CD4-positive, alpha-beta T cell treated with Interleukin-2 at 100 ng/mL for 4 hours (primary cell): ENCODE data around the gene ZXDC.

ENCODE experiments used
- DNase-seq: peaks from one replicate; pipeline ENCODE4 v3.0.0-alpha.2; 2020; ENCODE audit warnings: low spot score

ZXDC gene

DNA sequence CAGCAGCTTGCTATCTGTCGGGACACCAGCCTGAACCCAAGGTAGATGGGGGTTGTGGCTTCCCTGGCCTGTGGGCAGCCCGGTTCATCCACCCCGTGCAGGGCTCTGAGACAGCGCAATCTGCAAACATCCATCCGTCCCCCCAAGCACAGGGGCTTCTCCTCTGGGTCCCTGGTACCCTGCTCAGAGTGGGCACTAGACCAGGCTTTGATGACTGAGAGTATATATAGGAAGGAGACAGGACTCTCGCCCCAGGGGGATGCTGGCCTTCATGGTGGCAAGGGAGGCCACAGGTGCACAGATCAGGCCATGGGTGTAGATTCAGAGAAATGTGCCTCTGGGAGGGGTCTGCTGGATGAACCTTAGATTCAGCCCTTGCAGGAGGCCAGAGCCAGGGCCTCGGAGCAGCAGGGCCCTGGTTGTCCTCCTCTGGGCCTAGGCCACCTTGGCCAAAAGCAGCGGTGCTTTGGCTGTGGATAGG, 40.7 kb downstream of the ZXDC start:
- DNase-seq = no peak

DNA sequence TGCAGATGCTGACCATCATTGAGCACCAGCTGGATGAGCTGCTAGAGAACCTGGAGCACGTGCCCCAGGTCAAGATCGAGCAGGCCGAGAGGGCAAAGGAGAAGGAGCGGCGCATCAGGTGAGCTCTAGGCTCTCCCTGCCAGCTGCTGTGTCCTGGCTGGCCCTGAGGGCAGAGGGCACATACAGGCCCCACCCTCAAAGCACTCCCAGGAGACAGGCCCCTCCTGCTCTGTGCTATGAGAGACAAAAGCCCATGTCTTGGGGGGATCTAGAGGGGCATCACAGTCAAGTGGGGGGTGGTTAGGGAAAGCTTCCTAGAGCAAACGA, 41.5 kb downstream of the ZXDC start:
- no peak for DNase-seq

DNA sequence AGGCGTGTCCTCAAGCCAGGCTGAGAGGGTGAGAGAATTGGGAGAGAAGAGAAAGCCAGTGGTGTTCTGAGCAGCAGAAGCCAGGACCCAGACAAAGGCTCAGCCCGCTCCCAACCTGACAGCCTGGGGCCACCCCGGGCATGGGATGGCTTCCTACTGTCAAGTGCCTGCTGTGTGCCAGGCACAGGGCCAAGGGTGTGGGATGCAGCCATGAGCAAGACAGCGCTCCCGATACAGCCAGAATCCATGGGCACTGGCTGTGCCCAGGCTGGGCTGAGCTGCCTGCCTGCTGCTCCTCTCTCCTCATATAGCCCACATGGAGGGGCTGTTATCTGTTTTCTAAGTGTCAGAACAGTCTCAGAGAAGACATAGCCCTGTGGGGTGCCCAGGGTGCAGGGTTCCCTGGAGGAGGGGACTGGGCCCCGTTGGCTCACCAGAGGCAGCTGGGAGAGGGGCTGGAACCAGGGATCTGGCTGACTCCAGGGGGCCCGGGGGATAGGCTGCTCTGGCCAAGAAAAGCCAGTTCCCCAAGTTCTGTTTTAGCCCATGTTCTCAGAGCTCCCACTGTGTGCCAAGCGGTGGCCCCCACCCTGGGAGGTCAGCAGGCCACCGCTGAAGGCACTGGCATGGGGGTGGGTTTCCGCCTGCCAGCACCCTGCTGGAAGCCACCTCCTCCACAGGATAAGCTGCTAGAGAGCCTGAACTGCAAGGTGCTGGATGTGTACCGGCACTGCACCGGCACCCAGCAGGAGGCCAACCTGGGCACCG, 42.0 kb downstream of the ZXDC start:
- no peak for DNase-seq

DNA sequence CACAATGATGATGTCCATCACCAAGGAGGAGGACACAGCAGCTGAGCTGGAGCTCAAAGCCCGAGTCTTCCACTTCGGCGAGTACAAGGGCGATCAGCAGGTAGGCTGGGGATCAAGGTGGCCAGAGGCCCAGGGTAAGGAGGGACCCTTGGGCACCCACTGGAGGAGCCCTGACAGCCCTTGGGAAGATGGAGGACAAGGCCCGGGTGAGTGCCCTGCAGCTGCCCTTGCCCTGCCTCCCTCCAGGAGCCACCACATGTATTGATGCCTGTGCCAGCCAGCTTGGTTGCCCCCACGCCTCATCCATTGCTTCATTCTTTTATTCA, 42.6 kb downstream of the ZXDC start:
- no peak for DNase-seq

DNA sequence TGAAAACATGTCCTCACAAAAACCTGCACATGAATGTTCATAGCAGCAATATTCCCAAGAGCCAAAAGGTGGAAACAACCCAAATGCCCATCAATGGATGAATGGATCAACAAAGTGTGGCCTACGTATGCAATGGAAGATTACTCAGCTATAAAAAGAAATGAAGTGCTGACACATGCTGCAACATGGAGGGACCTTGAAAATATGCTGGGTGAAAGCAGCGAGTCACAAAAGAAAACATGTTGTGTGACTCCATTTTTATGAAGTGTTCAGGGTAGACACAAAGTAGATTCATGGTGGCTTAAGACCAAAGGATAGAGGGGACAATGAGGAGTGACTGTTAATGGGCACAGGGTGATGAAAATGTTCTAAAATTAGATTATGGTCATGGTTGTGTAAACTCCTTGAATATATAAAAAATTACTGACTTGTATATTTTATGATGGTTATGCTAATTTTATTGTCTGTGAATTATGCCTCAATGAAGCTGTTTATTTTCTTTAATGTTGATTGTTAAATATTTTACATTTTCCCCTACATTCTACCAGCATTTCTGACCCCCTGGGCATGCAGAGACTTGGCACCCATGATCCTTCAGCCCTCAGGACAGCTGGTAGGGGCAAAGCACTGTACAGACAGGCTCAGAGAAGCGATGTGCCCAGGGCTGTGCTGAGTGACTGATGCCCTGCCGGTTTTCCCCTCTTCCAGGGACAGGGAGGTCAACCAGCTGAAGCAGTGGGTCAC, 43.2 kb downstream of the ZXDC start:
- DNase-seq = no peak

DNA sequence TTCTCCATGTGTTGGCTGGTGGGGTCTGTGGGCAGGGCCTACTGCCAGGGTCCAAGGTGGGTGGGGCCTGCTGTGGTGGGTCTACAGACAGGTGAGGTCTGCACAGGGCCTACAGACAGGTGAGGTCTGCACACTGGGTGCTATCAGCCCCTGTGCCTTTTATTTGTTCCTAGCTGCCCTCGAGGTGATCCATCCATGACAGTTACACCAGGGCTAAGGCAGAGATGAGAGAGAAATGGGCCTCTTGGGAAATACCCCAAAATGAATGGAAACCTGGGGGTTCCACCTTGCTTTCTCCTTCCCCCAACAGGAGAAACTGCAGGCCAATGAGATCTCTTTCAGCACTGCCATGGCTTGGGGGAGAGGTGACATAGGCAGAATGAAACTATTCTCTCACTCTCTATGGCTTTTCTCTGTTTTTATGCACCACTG, 44.6 kb downstream of the ZXDC start:
- DNase-seq = no peak

DNA sequence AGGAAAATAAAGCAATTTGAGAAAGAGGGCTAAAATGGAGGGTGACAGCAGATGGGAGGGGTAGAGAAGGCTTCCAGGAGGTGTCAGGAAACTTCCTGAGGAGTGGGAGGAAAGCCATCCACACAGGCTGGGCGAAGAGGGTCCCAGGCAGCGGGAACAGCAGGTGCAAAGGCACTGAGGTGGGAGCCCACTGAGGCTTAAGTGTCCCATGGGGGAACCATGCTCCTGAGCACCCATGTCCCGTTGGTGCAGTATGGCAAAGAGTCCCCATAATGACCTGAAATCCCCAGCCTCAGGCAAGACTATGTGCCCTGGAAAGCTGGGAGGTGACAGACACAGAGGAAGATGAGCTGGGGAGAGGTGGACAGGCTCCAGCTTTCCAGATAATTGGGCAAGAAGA, 50.9 kb downstream of the ZXDC start:
- no peak for DNase-seq

DNA sequence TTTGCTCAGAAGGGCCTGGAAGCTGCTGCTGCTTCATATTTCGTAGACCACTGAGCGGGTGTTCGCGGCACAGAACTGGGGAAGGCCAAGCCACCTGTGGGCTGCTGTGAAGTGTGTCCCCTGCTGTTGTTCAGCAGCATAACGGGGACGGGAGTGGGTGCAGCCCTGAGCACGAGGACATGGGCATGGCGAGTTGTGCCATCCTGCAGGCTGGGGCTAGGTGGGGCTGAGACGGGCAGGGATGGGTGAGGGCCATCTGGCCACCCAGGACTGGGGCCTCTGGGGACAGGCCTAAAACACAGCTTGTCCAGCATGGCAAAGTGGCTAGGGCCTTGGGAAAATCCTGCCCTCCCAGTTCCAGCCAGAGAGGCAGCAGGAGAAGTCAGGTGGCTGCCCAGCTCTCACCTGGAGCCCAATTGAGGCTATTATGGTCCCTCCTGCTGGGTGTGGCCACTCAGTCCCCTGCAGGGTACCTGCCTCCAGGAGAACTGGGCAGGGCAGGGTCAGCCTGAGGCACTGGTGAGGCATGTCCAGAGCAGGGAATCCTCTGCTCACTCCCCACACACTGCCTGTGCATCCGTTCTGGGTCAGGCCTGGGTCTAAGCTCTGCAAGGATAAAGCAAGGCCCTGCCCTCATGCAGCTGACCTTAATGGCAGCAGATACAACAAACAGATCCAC, 51.5 kb downstream of the ZXDC start:
- no peak for DNase-seq

DNA sequence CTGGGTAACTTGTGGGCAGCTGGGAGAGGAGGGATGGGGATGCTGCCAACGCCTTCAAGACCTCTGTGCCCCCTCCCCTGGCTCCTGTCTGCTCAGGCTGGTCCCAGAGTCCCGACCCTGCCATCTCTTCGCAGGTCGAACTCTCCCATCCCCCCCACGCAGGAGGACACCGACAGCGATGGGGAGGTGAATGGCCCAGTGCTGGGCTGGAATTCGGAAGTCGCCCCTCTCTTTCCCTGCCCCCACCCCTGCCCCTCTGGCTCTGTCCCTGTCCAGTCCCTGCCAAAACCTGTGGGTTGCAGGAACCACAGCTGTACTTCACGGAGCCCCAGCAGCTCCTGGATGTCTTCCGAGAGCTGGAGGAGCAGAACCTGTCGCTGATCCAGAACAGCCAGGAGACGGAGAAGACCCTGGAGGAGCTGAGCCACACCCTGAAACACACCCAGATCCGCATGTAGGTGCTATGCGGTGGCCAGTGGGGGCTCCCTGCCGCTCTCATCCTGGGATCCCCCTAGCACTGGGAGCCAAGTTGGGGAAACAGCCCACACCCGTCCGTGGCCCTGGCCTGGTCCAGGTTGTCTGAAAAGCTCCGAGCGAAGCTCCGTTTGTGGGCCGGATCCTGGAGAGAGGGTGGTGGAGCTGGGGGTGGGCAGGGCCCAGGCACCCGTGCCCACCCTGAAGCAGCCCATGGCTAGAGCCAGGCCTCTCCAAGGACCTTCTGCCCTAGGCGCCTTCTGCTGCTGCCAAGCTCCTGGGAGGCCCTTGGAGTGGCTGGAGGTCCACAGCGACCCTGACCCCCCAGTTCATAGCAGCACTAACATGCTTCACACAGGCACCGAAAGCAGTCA, 52.3 kb downstream of the ZXDC start:
- DNase-seq = no peak

DNA sequence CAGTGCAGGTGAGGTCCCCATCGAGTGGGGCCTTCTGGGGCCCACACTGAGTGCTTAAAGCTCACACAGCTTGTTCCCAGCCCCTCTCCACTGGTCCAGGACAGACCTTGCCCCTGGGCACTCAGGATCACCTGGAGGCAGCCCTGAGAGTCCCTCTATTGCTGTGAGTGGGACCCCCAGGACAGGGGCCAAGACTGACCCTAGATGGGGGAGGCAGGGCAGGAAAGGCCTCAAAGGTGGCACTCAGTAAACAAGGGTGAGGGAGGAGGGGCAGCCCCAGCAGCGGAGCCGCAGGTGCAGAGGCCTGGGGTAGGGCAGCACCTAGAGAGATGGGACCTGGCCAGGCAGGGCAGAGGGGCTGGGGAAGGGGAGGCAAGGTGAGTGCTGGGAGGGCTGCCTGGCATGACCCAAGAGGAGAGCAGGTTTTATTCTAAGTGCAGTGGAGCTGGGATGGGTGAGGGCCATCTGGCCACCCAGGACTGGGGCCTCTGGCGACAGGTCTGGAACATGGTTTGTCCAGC, 53.1 kb downstream of the ZXDC start:
- no peak for DNase-seq

DNA sequence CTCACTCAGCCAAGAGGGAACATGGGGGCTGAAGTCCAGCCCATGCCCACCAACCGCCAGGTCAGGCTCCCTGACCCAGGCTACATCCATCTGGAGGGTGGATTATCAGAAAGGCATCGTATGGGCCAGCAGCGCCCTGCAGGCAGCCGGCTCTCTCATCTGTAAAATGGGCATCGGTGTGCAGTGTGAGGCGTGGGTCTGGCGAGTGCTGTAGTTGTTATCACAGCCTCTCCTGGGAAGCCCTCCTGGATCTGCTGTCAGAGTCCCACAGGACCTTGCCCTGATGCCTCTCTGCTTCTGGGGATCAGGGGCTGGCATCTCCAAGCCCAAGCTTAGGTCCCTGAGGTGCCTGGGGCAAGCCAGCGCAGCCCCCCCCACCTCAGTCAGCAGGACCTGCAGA, 53.6 kb downstream of the ZXDC start:
- DNase-seq = no peak

DNA sequence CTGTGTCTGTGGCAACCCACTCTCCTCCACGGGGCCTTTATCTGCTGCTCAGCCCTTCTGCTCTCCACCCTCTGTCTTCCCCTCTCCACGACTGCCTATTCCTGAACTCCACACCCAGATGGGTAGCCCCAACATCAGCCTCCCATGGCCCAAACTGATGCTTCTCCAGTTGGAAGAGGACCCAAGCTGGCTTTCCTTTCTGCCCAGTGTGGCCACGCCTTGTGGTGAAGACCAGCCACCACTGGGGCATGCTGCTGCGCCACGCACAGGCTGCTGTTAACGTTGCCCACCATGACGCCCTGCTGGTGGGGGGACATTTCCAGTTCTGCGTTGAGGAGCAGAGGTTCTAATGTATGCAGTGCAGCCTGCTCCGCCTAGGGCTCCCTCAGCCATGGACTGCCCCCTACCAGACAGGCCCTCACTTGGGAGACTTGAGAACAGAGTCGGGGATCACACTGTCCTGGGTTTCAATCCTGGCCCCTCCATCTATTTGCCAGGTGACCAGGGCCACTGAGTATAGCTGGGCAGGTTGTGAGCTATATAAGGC, 54.0 kb downstream of the ZXDC start:
- DNase-seq = no peak

DNA sequence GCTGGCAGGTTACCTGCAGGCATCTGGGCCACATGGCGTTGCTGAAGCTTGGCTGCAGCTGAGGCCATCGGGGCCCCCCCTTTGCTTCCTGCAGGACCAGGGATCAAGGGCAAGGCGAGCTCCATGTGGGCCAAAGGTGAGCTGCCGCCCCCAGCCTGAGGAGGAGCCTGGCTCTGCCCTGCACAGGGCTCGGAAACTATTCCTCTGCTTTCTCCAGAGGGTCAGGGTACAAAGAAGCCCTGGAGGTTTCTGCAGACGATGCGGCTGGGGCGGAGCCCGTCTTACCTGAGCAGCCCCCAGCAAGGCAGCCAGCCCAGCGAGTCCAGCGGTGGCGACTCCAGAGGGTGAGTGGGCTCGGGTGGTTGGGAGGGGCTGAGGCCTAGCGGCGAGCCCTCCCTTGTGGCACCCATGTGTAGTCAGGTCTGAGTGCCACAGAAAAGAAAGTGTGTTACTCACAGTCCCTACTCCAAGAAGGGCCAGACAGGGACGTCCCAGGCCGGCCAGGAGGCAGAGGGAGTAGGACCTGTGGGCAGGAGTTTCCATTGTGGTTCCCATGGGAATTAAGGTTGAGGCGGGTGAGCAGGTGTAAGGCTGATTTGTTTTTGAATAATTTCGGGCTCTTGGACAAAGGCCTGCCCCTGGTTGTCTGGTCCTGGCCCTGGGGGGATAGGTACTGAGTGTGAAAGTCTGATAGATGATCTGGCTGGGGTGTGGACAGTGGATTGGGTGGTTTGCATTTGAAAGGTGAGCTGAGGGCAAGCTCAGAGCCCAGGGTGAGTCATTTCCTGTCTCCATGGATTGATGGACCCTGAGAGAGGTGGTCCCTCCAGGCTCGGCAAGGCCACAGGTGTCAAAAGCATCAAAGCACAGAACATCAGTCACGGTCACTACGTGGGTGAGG, 55.6 kb downstream of the ZXDC start:
- DNase-seq = no peak

DNA sequence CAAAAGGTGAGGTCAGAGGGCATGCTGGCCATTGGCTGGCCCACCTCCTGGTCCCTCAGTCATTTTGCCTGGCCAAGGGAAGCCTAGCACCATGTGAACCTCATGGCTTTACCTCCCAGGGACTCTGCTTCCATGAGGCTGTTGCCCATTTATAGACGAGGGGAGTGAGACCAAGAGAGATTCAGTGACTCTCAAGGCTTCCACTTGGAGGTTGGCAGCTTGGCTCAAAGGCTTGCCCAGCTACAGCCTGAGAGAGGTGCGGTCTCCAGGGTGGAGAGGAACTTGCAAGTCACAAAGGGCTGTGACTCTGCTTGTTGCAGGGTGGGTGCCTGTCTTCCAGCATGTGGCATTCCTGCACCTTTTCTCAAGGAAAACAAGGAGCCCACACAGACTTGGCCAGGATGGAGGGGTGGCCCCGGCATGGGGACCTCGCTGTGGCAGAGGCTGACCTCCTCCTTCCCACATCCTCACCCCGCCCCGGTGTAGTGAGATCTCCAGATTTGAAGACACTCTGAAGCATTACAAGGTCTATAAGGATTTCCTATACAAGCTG, 56.5 kb downstream of the ZXDC start:
- DNase-seq = no peak

DNA sequence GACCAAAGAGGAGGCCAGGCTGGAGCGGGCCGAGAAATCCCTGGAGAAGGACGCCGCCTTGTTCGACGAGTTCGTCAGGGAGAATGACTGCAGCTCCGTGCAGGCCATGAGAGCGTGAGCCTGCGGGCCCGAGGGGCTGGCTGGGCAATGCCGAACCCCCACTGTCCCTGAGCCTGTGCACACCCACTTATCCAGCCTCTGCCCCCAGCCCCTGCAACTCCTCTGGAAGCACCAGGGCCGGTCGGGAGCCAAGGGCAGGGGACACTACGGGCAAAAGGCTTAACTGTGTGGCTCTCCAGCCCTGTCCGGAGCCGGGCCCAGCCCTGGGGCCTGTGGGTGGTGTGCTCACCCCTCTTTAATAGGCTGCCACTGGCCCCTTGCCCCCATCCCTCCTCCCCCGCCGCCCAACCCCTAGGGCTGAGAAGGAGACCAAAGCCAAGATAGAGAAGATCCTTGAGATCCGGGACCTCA, 57.0 kb downstream of the ZXDC start:
- DNase-seq = no peak

DNA sequence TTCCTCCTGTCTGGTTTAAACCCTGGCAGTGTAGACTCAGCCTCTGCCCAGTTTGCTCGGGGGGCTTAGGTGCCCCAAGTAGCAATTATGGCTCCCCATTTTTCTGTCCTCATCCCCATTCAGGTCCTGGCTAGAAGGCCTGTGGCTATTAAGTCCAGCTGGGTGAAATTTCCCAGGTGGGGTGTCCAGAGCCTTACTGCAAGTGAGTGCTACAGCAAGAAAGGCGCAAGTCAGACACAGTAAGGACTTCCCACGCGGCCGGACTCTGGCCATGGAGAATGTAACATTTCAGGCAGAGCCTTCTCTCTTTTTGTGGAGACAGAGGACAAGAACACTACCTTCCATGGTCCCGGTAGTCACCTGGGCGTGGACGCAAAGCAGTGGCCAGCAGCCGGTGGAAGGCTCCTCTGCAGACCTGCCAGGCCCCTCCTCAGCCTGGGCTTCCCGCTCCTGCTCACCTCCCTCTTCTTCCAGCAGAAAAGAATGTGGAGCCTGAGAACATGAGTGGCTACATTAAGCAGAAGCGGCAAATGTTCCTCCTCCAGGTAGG, 57.6 kb downstream of the ZXDC start:
- no peak for DNase-seq

DNA sequence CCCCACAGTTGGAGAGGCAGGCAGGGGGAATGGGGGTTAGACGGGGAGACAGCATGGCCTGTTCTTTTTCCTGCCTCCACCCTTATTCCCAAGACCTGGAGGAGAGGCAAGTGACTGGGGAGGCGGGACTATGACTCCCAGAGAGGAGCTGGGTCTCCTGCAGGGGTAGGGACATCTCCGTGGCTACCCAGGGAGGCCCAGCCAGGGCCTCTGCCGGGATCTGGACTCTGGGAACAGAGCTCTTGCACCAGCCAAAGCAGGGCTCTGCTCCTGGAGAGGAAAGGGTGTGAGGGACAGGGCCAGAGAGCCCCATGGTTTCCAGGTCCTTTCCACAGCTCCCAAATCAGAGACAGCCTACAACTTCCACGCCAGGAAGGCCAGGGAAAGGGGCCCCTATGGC, 58.2 kb downstream of the ZXDC start:
- no peak for DNase-seq

DNA sequence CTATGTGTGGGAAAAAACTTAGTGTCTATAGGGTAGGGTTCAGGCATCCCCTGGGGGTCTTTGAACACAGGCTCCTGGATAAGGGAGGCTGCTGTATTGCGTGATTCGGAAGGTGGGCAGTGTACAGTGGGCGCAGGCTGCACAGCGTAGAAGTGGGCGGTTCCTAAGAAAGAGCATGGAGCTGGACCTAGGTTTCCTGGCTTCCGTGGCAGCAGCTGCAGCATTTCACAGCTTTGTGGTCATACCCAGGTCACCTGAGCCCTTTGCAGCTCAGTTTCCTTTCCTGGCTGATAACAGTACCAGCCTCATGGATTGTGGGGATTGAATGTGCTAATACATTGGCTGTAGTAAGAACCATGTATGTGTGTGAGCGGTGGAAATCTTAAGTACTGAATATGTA, 58.7 kb downstream of the ZXDC start:
- DNase-seq = no peak

DNA sequence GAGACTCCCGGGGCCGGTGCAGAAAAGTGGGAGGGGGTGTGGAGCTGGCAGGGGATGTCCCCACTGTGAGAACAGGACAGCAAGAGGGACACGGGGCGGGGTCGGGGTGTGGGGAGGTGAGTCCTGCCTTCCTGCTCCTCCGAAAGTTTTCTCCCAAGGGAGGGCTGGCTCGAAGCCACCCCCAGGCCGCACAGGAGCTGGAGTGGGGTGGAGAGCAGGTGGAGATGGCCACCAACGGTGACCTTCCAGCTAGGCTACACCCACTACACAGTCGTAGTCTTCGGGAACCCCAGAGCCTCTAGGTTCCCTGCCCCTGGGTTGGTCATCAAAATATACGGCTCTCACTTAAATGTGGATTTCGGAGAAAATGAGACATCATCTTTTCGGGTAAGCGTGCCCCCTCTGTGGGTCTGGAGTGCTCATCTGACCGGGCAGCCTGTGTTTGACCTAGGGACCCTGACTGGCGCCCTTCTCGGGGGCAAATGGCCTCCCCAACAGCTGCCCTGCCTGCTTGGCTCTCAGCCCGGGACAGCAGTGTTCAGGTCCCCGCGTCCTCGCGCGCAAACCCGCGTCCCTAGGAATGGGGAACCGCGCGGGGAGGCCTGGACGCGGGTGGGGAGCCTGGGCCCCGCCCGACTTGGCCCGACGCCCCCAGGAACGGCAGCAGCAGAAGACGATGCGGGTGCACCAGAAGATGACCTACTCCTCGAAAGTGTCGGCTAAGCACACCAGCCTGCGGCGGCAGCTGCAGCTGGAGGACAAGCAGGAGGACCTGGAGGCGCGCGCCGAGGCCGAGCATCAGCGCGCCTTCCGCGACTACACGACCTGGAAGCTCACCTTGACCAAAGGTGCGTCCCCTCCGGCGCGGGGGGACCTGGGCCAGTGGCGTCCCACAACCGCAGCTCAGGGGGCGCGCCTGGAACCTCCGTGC, 59.8 kb downstream of the ZXDC start:
- DNase-seq = no peak
